Occipital lobe (tissue), 2 donors: ENCODE results near the gene CCHCR1. TPM values are rescaled to one million over a fixed set of nuclear protein-coding genes. Genes with fewer than 3 reads are reported as not detected.

Source experiments
- DNase-seq: peaks from one replicate; lab custom pipeline; 2025; lab: John Stamatoyannopoulos, UW
- total RNA-seq: library from RNA; depleted of rRNA; stranded (reverse); fragments of >200 nt; gene quantifications from one replicate; pipeline ENCODE4 v1.2.3, GENCODE V29; 2014

Gene CCHCR1
- total RNA-seq, 1 donor from 2014 or later: 7.6 TPM

DNA sequence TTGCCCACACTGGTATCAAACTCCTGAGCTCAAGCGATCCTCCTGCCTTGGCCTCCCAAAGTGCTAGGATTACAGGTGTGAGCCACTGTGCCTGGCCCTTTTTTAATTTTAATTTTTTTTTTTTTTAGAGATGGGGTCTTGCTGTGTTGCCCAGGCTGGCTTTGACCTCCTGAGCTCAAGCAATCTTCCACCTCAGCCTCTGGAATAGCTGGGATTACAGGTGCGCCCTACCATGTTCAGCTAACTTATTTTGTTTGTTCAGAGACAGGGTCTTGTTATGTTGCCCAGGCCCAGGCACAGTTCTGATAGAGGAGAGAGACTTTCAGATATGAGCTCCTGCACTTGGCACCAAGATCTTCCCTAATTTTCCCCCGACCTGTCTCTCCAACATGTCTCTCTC, 26.9 kb downstream of the CCHCR1 start:
- DNase-seq: no peak

DNA sequence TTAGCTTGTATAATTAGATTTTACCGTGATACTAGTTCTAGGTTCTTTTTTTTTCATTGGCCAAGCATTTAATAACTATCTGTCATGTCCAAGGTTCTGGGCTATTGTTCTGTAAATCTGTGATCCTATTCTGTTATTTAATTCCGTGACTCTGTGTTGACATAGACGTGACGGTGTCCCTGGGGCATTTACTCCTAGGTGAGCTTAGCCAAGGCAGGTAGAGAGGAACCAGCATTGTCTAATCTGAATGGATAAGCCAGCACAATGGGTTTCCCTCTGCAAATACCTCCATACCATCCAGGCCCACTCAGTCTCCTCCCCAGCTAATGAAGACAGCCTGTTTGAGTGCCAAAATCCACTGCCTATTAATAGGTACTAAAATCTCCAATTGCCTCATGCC, 28.5 kb downstream of the CCHCR1 start:
- no peak for DNase-seq

DNA sequence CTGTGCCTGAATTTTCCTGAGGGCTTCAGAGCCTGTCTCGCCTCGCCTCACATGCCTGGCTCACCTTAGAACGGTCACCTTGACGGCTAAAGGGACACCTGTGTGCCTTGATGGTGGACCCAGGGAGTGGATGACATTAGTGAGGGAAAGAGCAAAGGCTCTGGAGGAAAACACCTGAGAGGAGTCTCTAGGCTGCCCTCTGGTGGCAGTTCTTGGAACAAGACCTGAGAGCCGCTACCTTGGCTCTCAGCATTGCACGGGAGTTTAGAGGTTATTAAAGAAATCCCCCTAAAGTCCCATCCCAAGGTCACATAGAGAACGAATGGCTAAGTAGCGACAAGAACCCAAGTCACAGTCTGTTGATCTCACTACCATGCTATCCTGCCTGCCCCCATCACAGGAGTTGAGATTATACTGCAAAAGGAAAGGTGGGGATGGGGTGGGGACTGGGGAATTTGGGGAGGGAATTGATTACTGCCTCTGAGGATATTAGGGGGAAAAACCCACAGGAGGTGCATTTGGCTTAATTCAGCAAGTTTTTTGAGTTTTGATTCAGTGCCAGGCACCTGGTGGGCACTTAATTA, 29.4 kb downstream of the CCHCR1 start:
- peak; percentile 8 for DNase-seq

DNA sequence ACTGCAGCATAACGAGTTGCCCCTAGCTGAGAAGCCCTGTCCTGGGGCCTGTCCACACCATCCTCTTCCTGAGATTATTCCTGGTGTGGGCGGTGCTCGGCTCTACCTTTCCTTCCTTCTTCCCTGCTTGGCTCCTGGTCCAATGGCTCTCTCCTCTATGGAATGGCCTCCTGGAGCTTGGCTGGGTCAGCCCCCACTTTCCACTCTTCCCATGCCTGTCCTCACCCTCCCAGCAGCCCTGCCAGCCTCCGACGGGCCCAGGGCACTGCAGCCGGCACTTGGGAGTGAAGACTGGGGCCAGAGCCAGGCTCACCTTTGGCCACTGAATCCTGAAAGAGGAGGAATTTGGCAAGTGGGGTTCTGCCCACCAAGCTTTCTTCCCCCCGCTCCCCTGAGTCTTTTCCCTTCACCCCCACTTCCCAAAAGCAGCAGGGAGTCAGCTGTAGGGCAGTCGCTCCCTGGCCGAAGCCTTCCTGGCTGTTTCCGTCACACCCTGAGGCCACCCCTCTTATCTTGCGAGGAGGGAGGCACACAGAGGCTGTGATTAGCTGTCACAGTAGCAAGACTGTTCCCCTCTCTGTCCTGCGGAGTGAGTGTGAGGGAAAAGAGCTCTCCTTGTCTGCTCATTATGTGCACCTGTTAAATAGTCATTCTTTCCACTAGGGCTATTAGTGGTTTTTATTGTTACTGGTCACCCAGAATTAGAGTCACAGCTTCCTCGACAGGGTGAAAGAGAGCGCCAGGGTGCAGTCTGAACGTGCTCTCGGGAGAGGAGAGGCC, 31.0 kb downstream of the CCHCR1 start:
- no peak for DNase-seq

DNA sequence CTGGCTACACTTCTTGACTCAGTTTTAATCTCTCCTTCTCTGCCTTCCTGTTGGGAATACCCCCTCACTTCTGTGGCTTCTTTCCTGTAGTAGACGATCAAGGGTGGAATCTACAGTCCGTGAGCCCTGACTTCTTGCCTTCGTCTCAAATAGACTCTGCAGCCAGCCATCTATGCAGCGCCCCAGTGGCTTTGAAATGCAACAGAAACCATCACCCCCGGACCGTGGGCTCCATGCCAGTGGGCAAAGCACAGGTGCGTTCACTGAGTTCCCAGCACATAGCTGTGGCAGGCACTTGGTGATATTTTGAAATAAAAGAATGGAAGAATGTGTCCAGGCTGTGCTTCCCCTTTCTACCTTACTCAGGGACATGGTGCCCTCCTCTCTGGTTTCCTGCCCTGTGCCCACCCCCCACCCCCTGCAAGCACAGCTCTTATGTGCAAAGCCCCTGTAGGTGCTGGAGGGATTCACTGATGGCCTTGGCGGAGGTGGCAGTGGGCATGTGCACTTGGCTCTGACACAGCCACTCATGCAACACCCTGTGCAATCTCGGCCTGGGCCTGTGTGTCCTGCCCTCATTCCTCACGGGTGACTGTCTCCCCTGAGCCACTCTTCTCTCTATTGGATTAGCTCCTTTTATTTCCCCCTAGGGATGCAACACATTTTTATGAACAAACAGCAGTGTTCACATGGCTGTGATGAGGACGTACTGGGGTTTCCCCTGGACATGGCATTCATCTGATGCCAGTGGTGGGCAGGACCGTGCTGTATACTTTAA, 31.8 kb downstream of the CCHCR1 start:
- no peak for DNase-seq

DNA sequence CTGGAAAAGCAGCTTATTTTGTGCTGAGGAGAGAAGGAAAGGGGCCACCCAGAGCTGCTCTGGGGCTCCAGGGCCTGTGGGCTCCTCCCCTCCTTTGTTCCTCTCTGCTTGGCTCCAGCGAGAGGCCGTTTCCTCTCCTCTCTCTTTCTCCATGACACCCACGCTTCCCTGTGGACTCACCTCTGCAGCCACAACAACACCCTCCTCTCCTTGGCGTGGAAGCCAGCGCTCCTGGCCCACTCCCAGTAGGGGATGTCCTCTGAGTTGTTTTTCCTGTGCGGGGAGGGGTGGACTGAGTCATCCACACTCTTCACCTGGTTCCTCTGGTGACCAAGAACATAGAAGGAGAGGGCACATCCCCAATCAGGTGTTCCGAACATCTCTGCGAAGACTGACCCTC, 32.4 kb downstream of the CCHCR1 start:
- DNase-seq: no peak

DNA sequence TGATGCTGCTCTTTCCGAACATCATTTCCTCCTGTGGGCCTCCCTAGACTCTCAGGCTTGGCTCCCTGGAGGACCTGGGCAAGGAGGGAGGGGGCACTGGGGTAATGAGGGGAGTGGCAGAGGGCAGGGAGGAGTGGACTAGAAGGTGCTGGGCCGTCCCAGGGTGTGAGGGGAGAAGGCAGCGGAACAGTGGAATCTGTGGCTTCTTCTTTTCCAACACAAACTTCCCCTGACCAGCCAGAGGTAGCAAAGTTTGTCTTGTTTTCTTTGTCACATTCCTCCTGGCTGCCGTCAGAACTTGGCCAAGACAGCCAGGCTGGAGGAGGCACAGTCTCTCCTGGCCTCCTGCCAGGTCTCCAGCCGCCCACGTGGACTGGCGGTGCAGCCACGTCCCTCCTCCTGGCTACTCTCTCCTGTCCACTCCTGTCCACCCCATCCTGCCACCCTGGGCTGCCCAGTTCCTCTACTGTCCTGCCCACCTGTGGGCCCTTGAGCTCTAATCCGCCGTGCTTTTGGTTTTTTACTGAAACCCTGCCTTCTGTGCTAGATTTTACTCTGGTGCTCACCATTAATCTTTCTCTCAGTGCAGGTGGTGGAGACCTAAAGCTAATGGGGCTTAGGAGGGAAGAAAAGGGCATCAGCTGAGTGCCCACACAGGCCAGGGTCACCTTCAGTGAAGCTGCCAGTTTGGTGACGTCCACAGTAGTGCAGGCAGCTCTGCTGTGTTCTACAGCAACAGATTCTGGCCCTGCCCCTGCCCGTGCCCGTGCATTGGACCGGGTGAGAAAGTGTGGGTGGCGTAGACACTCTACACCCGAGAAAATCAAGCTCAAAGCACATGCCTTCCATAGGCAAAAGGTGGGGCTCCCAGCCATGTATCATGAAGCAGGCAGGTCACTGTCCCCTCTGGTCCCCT, 34.6 kb downstream of the CCHCR1 start:
- DNase-seq: no peak

DNA sequence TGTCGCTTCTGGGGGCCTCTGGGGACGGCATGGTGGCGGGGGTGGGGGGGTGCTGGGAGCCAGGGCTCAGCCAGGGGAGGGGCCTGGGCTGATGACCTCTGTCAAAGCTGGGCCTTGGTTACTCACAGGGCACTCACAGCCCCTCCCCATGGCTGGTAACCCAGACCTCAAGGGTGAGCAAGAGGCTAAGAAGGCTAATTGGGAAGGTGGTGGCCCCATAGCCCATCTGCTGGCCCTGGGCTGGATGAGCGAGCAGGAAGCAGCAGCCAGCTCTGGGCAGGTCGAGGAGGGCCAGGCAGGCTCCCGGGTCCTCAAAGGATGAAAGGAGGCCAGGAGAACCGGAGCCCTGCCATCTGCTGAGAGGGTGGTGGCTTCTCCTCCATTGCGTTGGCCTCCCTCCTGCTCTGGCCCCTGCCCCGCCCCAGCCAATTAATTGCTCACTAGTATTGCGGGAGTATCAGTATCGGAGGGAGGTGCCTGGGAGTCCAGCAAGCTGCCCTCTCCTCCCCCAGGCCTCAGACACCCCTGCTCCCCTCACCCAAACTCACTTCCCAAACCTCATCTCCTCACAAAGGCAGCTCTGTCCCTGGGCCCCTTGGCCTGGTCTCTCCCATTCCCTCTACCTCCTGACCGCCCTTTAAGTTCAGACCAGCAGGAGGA, 36.3 kb downstream of the CCHCR1 start:
- no peak for DNase-seq

DNA sequence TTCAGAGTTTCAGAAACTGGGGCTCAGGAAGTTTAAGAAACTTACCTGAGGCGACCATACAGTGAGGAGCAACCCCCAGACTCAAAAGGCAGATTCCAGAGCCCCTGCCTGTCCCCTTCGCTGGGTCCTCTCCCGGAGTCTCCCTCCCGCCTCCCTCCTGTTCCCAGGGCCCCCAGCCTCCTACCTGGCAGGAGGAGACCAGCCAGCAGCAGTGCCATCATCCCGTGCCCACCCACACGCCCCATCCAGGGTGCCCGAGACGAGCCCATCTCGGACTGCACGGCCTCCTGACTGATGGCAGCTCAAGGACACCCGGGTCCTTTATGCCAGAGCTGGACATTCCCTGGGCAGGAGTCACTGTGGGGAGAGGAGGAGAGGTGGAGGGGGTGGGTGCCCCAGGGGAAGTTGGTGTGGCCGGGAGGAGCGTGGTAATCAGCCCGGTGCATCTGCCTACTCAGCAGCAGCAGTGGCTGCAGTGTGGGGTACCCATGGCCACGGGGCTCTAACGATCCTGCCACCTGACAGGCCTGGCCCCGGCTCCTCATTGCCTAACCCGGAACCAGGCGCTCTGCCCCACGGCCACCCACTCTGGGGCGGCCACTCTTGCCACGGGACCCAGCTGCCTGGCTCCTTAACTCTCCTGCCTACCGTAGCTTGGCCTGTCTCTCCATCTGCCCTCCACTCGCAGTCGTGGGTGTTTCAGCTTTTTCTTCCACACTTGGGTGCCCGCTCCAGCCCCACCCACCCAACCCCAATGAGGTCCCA, 37.3 kb downstream of the CCHCR1 start, which contains the start of gene CDSN:
TSS of gene CDSN (minus strand) at position 296 of the 765 bp plus-strand sequence. CDS start at position 269, 27 bp downstream.
- no peak for DNase-seq

DNA sequence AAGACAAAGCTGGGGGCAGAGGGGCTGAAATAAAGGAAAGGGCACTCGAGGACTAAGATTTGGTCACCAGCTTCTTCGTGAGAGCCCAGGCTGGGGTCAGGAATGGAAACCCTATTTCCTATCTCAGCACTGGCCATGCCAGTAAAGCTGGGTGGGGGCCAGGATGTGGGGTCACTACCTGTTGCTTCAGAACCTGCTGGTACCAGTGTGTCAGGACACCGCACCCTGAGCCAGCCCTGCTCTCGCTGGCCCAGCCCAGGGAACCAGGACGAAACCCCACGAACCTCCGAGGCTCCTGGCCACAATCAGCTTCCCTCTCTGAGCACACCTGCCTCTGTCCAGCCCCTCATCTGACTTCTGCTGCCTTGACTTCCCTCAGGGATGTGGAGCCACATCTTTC, 39.4 kb downstream of the CCHCR1 start:
- DNase-seq: no peak

DNA sequence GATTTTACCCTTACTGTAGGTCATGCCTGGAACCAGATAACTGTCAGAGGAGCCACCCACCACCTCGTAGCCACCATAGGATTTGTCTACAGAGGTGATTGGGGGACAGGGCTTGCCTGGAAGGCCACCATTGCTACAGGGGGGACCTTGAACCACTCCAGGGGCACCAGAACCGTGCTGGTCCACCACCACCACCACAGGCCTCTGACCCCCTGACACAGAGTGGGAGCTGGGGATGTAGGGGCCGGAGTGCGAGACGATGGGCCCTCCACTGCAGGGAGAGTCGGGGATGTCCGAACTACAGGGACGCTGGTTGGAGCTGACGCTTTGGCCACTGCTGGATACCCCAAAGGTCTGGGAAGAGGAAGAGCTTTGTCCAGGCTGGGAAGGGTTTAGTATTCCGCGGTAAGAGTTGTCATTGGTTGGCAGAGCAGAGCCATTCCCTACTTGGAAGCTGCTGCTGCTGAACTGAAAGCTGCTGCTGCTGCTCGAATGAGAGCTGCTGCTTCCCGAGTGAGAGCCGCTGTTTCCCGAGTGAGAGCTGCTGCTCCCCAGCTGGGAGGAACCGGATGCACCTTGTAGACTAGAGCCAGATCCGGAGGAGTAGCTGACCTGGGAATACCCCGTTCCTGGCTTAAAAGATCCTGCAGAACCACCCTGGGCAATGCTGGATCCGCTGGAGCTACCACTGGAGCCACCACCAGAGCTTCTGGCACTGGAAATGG, 40.8 kb downstream of the CCHCR1 start:
- DNase-seq: no peak

DNA sequence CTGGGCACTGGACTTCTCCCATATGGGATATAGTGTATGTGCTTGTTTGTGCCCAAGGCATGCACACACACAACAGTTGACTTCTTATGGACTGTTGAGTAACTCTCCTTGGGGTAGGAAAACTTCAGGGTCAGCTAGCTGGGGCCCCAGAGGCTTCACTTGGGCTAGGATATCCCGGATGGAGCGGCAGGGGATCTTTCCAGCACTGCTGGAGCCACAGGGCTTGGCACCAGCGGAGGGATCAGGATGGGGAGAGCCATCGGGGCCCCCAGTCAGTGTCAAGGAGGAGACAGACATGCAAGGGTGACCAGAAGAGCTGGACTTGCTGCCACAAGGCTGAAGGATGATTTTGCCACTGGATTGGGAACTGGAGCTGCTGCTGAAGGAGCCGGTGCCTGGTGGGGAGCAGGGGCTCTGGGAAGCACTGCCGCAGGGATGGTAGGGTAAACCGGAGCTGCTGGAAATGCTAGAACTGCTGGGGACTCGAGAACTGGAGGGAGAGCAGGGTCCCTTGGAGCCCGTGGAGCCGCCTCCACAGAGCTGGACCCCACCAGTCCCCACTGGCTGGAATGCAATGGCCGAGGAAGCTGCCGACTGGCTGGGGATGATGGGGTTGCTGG, 41.6 kb downstream of the CCHCR1 start:
- DNase-seq: no peak

DNA sequence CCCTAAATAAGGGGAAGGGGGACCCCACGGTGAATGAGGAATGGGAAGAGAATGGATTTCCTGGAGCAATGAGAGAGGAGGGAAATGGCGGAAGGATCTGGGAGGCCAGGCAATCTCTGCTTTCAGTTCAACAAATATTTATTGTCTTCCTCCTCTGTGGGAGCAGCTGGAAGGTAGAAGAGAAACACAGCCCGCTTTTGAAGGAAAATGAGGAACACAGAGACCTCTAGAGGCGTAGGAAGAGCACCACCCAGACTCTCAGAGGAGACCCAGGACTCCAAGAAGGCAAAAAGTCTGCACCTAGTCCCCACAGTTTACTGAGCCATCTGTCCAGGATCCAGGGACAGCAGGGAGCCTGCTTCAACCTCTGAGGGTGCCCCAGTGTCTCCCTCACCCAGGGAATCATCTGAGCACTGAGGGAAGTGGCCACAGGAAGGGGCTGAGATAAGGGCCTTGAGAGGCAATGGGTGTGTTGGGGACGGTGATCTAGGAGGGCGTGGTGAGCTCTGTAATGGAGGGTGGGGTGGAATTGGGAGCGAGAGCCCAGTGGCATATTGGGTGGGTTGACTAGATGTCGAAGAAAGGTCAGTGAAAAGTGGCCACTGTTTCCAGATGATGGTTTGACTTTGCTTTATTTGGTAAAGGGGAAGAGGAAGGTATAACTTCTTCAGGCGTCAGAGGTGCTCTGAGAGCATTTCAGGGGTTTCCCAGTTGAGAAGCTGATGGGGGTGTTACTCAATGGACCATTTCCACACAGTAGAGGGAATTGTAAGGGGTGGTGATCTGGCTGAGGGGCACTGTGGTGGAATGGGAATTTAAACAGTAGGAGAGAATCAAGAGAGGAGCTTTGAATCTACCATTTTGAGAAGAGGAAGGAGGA, 42.4 kb downstream of the CCHCR1 start:
- DNase-seq: no peak

DNA sequence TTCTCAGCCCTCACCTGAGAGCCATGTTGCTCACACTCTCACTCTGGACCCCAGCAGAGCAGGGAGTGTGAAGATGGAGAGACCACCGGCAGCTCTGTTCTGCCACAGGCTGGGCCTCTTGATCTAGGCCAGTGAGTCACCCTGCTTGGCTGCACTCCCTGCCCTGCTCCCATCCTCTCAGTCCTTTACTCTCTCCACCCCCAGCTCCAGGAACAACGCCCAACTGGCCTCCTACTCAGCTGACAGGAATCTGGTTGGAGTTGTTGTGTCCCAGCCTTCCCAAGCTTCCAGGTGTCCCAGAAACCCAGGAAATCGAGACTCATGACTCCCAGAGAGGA, 43.1 kb downstream of the CCHCR1 start, which contains the start of gene PSORS1C1:
TSS of gene PSORS1C1 (plus strand) at position 260 of the 338 bp plus-strand sequence. CDS start 14,833 bp downstream, outside the sequence.
- peak; percentile 63 for DNase-seq

DNA sequence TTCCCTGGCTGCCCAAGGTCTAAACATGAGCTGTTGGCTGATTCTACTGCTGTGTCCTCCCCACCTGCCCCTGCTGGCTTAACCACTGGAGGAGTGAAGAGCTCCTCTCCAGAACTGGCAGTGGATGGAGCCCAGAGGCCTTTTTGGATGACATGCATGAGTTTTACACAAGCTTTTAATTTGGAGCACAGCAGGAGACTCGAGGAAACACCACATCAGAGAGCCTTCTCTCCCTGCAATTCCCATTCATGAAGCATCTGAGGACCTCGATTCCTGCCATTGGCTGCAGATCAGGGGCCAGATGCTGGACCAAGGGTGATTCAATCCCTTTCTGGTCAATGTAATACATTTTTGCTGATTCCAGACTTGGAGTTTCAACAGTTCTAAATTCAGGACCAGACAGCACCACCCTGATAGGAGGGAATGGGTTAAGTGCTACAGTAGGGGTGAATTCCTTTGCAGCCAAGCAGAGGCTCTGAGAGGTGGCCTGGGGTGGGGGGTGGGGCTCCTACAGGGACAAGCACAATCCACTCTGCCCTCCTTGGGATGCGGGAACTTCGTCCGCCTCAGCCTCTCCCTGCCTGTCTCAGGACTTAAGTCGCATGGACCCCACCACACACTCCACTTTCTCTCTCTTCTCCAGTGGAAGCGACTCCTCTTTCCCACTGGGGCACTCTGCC, 43.6 kb downstream of the CCHCR1 start:
- DNase-seq: no peak

DNA sequence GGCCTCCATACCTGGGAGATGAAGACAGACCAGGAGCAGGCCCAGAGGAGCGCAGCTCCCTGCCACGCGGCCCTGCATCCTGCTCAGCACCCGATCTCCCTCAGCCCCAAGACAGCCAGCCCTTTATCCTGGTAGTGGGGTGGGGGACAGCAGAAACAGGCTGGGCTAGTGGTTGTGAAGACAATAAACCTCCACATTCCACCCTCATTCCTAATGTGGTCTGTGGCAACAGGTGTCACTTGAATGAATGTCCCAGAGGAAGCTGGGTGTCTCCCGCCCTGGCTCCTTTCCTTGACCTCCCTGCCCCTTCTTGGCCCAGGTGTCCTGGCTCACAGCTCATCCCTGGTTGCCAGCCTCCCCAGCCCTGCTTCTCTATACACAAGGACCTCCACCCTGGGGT, 45.1 kb downstream of the CCHCR1 start, which contains the start of gene C6orf15:
TSS of gene C6orf15 (minus strand) at position 98 of the 400 bp plus-strand sequence. CDS start at position 78, 20 bp downstream.
- DNase-seq: no peak

DNA sequence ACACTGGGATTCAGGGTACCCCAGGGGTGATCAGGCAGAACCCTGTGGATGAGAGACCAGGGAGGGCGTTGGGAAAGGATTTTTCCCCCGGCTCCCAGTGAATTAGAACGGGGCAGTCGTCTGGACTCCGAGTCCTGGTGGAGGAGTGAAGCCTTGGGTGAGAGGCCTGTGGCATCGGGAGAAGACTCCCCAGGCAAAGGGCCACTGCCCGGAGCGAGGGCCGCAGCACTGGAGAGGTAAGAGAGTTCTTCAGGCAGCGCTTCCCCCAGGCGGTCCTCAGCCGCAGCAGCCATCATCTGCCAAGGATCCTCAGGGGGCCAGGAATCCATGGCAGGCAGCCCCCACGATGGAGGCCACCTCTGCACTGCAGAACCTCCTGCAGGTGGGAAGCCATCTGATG, 45.9 kb downstream of the CCHCR1 start:
- DNase-seq: no peak
